Measurements from ENCODE around the gene PIM3. TPM values are rescaled to one million over a fixed set of nuclear protein-coding genes. Genes with fewer than 3 reads are reported as not detected.
"Not testable (repeated sequence)": the region's sequence is repeated elsewhere in the genome, so short reads cannot be mapped to it uniquely, and the experiment has no call there.

The PIM3 gene
- polyA plus RNA-seq, 4 donors: 14.5 to 26.4 (median 22.3) TPM

- no peak for DNase-seq (ENCODE audit: low read depth in 4 of 4, low spot score in 2 of 4)
Observed at GRCh38 chr22:49977578-49977977, 17.0 kb downstream of the PIM3 start.

- DNase-seq (ENCODE audit: low read depth in 4 of 4, low spot score in 2 of 4): no peak
Observed at GRCh38 chr22:49979587-49980264, 19.2 kb downstream of the PIM3 start.

GRCh38 chr22:49981799-49982198, 21.2 kb downstream of the PIM3 start:
- not testable (repeated sequence) for DNase-seq (ENCODE audit: low read depth in 4 of 4, low spot score in 2 of 4)

DNA sequence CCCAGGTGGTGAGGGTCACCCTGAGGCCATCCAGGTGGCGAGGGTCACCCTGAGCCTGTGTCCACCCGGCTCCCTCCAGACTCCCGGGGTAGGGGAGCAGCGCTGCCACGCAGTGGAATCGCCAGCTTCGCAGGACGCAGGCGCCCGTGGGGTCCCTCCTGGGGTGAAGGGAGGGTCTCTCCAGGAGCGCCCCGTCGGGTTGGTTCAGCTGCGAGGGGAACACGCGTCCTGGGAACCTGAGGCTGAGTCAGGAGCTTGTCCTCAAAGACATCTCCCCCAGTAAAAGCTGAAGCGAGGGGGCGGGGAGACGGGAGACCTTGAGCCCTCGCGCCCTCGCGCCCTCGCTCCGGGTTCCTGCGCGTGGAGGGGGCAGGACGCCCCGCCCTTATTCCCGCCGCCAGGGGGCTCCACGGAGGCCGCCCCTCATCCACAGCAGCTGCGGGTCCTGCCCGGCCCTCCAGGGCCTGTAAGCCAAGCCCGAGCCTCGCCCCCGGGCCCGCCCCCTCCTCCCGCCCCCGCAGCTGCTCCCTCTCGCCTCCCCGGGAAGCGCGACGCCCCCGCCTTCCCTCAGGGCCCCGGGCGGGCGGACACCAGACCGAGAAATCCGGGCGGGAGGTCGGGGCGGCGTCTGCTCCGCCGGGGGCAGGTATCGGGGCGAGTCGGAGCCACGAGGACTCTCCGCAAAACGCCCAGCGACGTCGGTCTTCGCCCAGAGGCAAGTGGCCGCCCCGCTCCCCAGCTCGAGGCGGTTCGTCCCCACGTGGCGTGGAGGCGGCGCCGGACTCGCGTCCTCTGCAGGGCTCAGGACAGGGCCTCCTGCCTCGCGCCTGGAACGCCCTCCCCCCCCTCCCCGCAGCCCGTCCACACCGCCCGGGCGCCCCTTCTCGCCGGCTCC, 22.8 kb downstream of the PIM3 start:
- no peak for DNase-seq (ENCODE audit: low read depth in 4 of 4, low spot score in 2 of 4)

GRCh38 chr22:49986325-49986724, 25.8 kb downstream of the PIM3 start:
- DNase-seq (ENCODE audit: low read depth in 4 of 4, low spot score in 2 of 4): no peak

DNA sequence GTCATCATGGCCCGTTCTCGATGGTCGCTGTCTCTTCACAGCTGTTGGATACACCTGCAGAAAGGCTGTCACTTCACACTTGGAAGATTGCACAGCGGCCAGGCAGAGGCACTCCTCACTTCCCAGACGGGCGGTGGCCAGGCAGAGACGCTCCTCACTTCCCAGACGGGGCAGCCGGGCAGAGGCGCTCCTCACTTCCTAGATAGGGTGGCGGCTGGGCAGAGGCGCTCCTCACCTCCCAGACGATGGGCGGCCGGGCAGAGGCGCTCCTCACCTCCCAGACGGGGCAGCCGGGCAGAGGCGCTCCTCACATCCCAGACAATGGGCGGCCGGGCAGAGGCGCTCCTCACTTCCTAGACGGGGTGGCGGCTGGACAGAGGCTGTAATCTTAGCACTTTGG, 29.3 kb downstream of the PIM3 start:
- not testable (repeated sequence) for DNase-seq (ENCODE audit: low read depth in 4 of 4, low spot score in 2 of 4)

- DNase-seq (ENCODE audit: low read depth in 4 of 4, low spot score in 2 of 4): no peak
Observed at GRCh38 chr22:49991167-49991566, 30.6 kb downstream of the PIM3 start.

DNA sequence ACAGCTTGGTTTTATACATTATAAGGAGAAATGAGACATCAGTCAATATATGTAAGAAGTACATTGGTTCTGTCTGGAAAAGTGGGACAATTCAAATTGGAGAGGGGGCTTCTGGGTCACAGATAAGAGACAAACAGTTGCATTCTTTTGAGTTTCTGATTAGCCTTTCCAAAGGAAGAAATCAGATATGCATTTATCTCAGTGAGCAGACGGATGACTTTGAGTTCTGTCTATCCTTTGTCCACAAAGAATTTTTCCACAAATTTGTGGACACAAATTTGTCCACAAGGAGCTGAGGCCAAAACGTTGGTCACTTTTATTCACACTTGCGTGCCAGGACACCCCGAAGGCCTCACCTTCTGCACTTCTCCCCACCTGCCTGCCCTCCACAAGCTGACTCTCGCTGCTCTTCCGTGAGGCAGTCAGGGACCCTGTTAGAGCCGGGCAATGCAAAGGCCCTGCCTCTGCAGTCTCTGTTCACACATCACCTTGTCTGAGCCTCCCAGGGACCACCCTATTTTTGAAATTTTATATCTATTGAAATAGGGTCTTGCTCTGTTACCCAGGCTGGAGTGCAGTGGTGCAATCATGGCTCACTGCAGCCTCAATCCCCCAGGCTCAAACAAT, 31.4 kb downstream of the PIM3 start:
- DNase-seq (ENCODE audit: low read depth in 4 of 4, low spot score in 2 of 4): no peak

- no peak for DNase-seq (ENCODE audit: low read depth in 4 of 4, low spot score in 2 of 4)
Observed at GRCh38 chr22:49992921-49993648, 32.5 kb downstream of the PIM3 start.

GRCh38 chr22:49993649-49994360, 33.2 kb downstream of the PIM3 start:
- no peak for DNase-seq (ENCODE audit: low read depth in 4 of 4, low spot score in 2 of 4)

- no peak for DNase-seq (ENCODE audit: low read depth in 4 of 4, low spot score in 2 of 4)
Observed at GRCh38 chr22:49994361-49995040, 33.9 kb downstream of the PIM3 start.

- DNase-seq (ENCODE audit: low read depth in 4 of 4, low spot score in 2 of 4): no peak
Observed at GRCh38 chr22:49995041-49995360, 34.4 kb downstream of the PIM3 start.

GRCh38 chr22:49995361-49996118, 35.0 kb downstream of the PIM3 start:
- no peak for DNase-seq (ENCODE audit: low read depth in 4 of 4, low spot score in 2 of 4)

GRCh38 chr22:49996119-49996517, 35.5 kb downstream of the PIM3 start:
- no peak for DNase-seq (ENCODE audit: low read depth in 4 of 4, low spot score in 2 of 4)

DNA sequence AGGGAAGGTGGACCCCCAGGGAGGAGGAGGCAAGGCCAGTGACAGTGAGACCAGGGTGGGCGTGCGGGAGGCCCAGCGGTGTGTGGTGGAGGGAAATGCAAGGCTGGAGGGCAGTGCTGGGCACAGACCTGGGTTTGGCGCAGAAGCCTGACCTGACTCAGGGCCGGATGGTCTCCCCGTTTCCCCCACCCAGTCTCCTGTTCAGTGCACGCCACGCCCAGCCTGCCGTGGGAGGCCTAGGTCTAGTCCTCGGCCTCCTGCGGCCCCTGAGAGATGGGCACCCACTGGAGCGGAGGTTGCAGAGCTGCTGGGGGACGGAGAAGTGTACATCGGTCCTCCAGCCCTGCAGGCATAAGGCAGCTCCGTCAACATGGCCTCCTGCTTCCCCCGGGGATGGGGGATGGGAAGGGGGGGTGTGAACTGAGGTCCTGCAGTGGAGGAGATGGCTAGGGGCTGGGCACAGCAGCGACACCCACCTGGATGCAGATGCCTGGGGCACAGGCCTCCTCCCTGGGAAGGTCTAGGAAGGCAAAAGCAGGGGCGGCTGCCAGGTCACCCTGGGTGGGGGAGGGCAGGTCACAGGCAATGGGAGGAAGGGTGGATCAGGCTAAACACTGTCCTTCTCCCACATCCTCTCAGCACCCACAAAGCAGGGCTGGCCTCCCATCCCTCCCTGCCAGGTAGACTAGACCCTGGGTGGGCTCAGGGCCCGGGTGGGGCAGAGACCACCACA, 36.1 kb downstream of the PIM3 start:
- DNase-seq (ENCODE audit: low read depth in 4 of 4, low spot score in 2 of 4): no peak

GRCh38 chr22:49997251-49997599, 36.7 kb downstream of the PIM3 start:
- DNase-seq (ENCODE audit: low read depth in 4 of 4, low spot score in 2 of 4): no peak

DNA sequence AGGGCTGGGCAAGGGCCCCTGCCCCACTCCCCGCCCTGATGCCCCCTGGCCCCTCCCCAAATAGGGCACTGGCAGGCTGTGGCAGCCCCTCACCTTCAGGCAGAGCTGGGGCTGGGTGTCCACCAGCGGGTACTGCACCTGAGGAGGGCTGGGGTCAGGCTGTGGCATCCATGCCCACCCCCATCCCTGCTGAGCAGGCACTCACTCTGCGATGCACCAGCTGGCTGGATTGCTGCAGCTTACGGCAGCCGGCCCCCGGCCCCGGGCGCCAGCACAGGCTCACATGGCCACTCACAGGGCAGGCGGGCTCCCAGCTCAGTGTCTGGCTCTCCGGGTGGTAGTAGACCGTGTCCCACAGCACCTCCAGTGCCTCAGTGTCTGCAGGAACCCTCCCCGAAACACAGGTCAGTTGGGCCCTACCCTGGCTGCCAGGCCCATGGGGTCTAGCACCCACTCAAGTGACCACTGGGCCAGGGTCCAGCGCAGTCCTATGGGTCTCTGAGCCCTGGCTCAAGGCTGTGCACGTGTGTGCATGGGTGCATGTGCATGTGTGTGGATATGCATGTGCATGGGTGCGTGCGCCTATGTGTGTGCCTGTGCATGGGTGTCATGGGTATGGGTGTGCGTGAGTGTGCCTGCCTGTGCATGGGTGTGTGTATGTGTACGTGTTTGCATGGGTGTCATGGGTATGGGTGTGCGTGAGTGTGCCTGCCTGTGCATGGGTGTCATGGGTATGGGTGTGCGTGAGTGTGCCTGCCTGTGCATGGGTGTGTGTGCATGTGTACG, 37.6 kb downstream of the PIM3 start:
- DNase-seq (ENCODE audit: low read depth in 4 of 4, low spot score in 2 of 4): no peak

GRCh38 chr22:49998718-49999062, 38.1 kb downstream of the PIM3 start:
- DNase-seq (ENCODE audit: low read depth in 4 of 4, low spot score in 2 of 4): no peak
